NCI-H1105 (cell line): ENCODE measurements around the gene C11orf86.
"Not testable (repeated sequence)": the region's sequence is repeated elsewhere in the genome, so short reads cannot be mapped to it uniquely, and the experiment has no call there.

Experiments
- DNase-seq: peaks from one replicate; lab custom pipeline; 2025; lab: John Stamatoyannopoulos, UW

The C11orf86 gene

GRCh38 chr11:66967670-66968425 is 7.3 kb upstream of the C11orf86 start:
- DNase-seq = no peak

GRCh38 chr11:66969584-66970225 is 5.4 kb upstream of the C11orf86 start:
- DNase-seq = no peak

GRCh38 chr11:66970371-66970806 is 4.7 kb upstream of the C11orf86 start:
- DNase-seq = no peak

- DNase-seq = no peak
Observed at GRCh38 chr11:66970807-66971442, 4.2 kb upstream of the C11orf86 start.

GRCh38 chr11:66971488-66971887 is 3.6 kb upstream of the C11orf86 start:
- no peak for DNase-seq

GRCh38 chr11:66973956-66974580 is 1.0 kb upstream of the C11orf86 start:
- no peak for DNase-seq

- no peak for DNase-seq
Observed at GRCh38 chr11:66975405-66976027, 412 bp downstream of the C11orf86 start.

- DNase-seq = no peak
Observed at GRCh38 chr11:66976028-66976467, 944 bp downstream of the C11orf86 start.

GRCh38 chr11:66976925-66977324 is 1.8 kb downstream of the C11orf86 start:
- DNase-seq = no peak

- DNase-seq = no peak
Observed at GRCh38 chr11:66978229-66978628, 3.1 kb downstream of the C11orf86 start.

GRCh38 chr11:66978717-66979116 is 3.6 kb downstream of the C11orf86 start:
- DNase-seq = no peak

- no peak for DNase-seq
Observed at GRCh38 chr11:66979336-66979980, 4.4 kb downstream of the C11orf86 start.

GRCh38 chr11:66981976-66982578 is 7.0 kb downstream of the C11orf86 start:
- peak; percentile 81 for DNase-seq

GRCh38 chr11:66983275-66983924 is 8.3 kb downstream of the C11orf86 start:
- DNase-seq = no peak

- no peak for DNase-seq
Observed at GRCh38 chr11:66985508-66986177, 10.5 kb downstream of the C11orf86 start.

- no peak for DNase-seq
Observed at GRCh38 chr11:66986178-66986545, 11.1 kb downstream of the C11orf86 start.

GRCh38 chr11:66987158-66987620 is 12.1 kb downstream of the C11orf86 start:
- DNase-seq = no peak

GRCh38 chr11:66987924-66988637 is 13.0 kb downstream of the C11orf86 start:
- no peak for DNase-seq

- DNase-seq = not testable (repeated sequence)
Observed at GRCh38 chr11:66988741-66989140, 13.6 kb downstream of the C11orf86 start.
